Astrocyte (in vitro differentiated cells and primary cell): Measurements from ENCODE around the gene IFRD2. TPM values are rescaled to one million over a fixed set of nuclear protein-coding genes. Genes with fewer than 3 reads are reported as not detected.

ENCODE experiments used
- DNase-seq: peaks from one replicate; pipeline ENCODE4 v3.0.0-alpha.2; 2010; ENCODE audit warnings: low read depth
- FAIRE-seq: peaks from 2 replicates; lab custom pipeline; 2011; peaks lifted over from hg19 to GRCh38; lab: Jason Lieb, UNC
- H2AFZ ChIP-seq: 2 replicates; pipeline ENCODE4 v1.6.0; 2012; ENCODE audit warnings: low read depth, low read length, inconsistent platforms
- H3K27ac ChIP-seq: 2 replicates; pipeline ENCODE4 v1.5.1; 2011; ENCODE audit warnings: low read depth, low read length, inconsistent platforms
- H3K27me3 ChIP-seq: 2 replicates; pipeline ENCODE4 v1.6.0; 2011; ENCODE audit warnings: low read length, inconsistent platforms; ENCODE audit not compliant: insufficient read depth
- H3K36me3 ChIP-seq: 2 replicates; pipeline ENCODE4 v1.5.1; 2011; ENCODE audit warnings: low read length, inconsistent platforms; ENCODE audit not compliant: insufficient read depth
- H3K4me1 ChIP-seq: 2 replicates; pipeline ENCODE4 v1.5.1; 2011; ENCODE audit warnings: low read length, inconsistent platforms; ENCODE audit not compliant: insufficient read depth
- H3K4me2 ChIP-seq: 2 replicates; pipeline ENCODE4 v1.6.0; 2012; ENCODE audit warnings: low read length, inconsistent platforms
- H3K4me3 ChIP-seq: 2 replicates; pipeline ENCODE4 v1.5.1; 2011; ENCODE audit warnings: low read depth, mild to moderate bottlenecking, low read length, inconsistent platforms; ENCODE audit not compliant: insufficient read depth
- H3K79me2 ChIP-seq: 2 replicates; pipeline ENCODE4 v1.6.0; 2012; ENCODE audit warnings: mild to moderate bottlenecking, low read length, inconsistent platforms; ENCODE audit not compliant: insufficient read depth
- H3K9ac ChIP-seq: 2 replicates; pipeline ENCODE4 v1.6.0; 2012; ENCODE audit warnings: mild to moderate bottlenecking, low read length, inconsistent platforms
- H3K9me3 ChIP-seq: 2 replicates; pipeline ENCODE4 v1.5.1; 2012; ENCODE audit warnings: low read depth, mild to moderate bottlenecking, low read length, inconsistent platforms; ENCODE audit not compliant: insufficient read depth
- H4K20me1 ChIP-seq: 2 replicates; pipeline ENCODE4 v1.6.0; 2012; ENCODE audit warnings: low read length, inconsistent platforms; ENCODE audit not compliant: insufficient read depth
- H3K27ac Mint-ChIP-seq: one replicate; pipeline ENCODE4 v1.8.0; 2021; ENCODE audit warnings: mild to moderate bottlenecking, mixed read lengths; ENCODE audit not compliant: unreplicated experiment
- H3K27me3 Mint-ChIP-seq: one replicate; pipeline ENCODE4 v1.8.0; 2021; ENCODE audit warnings: low read depth, mixed read lengths; ENCODE audit not compliant: unreplicated experiment
- H3K36me3 Mint-ChIP-seq: one replicate; pipeline ENCODE4 v1.8.0; 2021; ENCODE audit warnings: low read depth, mixed read lengths; ENCODE audit not compliant: unreplicated experiment
- H3K4me1 Mint-ChIP-seq: one replicate; pipeline ENCODE4 v1.8.0; 2021; ENCODE audit warnings: low read depth, mixed read lengths; ENCODE audit not compliant: unreplicated experiment
- H3K4me3 Mint-ChIP-seq: one replicate; pipeline ENCODE4 v1.8.0; 2021; ENCODE audit warnings: mild to moderate bottlenecking, moderate library complexity, mixed read lengths; ENCODE audit not compliant: unreplicated experiment
- H3K9me3 Mint-ChIP-seq: one replicate; pipeline ENCODE4 v1.8.0; 2021; ENCODE audit warnings: mild to moderate bottlenecking, mixed read lengths; ENCODE audit not compliant: unreplicated experiment
- CTCF ChIP-seq: IDR thresholded peaks from 2 replicates; pipeline ENCODE4 v1.5.1; 2011; ENCODE audit warnings: low read depth, mild to moderate bottlenecking, inconsistent platforms, low read length, moderate library complexity; ENCODE audit not compliant: insufficient read depth
- EZH2 ChIP-seq: IDR thresholded peaks from 2 replicates; pipeline ENCODE4 v1.6.1; 2012; ENCODE audit warnings: mild to moderate bottlenecking, low read length, inconsistent platforms; ENCODE audit not compliant: insufficient read depth
- total RNA-seq: library from RNA; stranded (reverse); gene quantifications from 2 replicates; pipeline ENCODE4 v1.2.1, GENCODE V29; 2021

The IFRD2 gene
- total RNA-seq, 1 donor from 2014 or later = 66.8 TPM

DNA sequence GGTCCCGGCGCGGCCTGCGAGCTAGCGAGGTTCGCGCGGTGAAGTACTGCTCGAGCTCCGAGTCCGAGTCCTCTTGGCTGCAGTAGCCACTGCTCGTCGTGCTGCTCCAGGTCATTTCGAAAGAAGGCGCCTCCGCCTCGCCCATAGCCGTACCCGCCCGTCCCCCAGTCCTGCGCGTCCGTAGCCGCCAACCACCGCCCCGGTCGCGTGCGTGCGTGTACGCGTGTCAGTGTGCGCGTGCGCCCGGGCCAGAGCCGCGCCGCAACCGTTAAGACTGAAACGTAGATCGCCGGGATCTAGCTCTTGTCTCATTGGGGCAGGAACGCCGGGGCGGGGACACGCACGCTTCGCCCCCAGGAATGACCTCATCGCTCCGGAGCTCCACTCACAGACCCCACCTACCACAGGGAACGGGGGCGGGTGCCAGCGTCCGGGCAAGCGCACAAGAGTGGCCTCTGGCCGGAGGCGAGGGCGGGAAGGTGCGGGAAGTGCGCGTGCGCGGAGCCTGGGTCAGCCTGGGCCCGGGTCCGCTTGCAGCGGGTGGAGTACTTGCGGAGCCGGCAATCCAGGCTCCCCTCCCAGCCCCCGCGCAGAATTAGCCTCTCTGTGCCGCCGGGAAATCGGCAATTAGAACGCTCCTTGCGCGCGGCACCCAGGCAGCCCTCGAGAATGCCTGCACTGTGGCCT, 45.1 kb upstream of the IFRD2 start:
- Histone ChIP-seq H3K36me3 (no peaks in the 10 kb centered on the region), H3K4me3 (peak overlapping the region; percentile 92), H2AFZ (peak overlapping the region; percentile 83), H3K4me1 (peaks cover 40% of the 10 kb centered on the region), H3K4me2 (peak overlapping the region; percentile 94), H3K27ac (peak overlapping the region; percentile 92), H3K27me3 (no peaks in the 10 kb centered on the region), H3K9me3 (no peaks in the 10 kb centered on the region), H3K9ac (peak overlapping the region; percentile 97), H4K20me1 (peaks cover 41% of the 10 kb centered on the region), H3K79me2 (peaks cover 47% of the 10 kb centered on the region)
- Mint-ChIP-seq H3K36me3 (peaks cover 1% of the 10 kb centered on the region), H3K9me3 (peaks cover 4% of the 10 kb centered on the region), H3K4me1 (peaks cover 26% of the 10 kb centered on the region), H3K27me3 (peaks cover 16% of the 10 kb centered on the region), H3K27ac (peak overlapping the region; percentile 97), H3K4me3 (peak overlapping the region; percentile 94)
- FAIRE-seq (peak; percentile 56), DNase-seq (peak; percentile 97)
- TF ChIP-seq EZH2 (no peak), CTCF (no peak)

- H3K9me3 ChIP-seq = no peaks in the 10 kb centered on the region
- H3K27ac ChIP-seq = peak overlapping the region; percentile 92
- H4K20me1 ChIP-seq = peaks cover 48% of the 10 kb centered on the region
- TF ChIP-seq EZH2 = no peak
- TF ChIP-seq CTCF = no peak
- no peak for FAIRE-seq
- peak overlapping the region; percentile 92 for H3K4me3 ChIP-seq
- Mint-ChIP-seq H3K4me1 (peaks cover 26% of the 10 kb centered on the region), H3K4me3 (peak overlapping the region; percentile 97), H3K27me3 (peaks cover 9% of the 10 kb centered on the region), H3K27ac (peak overlapping the region; percentile 97), H3K36me3 (peaks cover 1% of the 10 kb centered on the region), H3K9me3 (peaks cover 3% of the 10 kb centered on the region)
- peak overlapping the region; percentile 72 for H2AFZ ChIP-seq
- H3K4me1 ChIP-seq = peaks cover 40% of the 10 kb centered on the region
- peaks cover 54% of the 10 kb centered on the region for H3K79me2 ChIP-seq
- H3K36me3 ChIP-seq = peaks cover 6% of the 10 kb centered on the region
- peak overlapping the region; percentile 97 for H3K9ac ChIP-seq
- no peak for DNase-seq
- H3K27me3 ChIP-seq = no peaks in the 10 kb centered on the region
- peak overlapping the region; percentile 94 for H3K4me2 ChIP-seq
These were observed 44.4 kb upstream of the IFRD2 start for GRCh38 chr3:50336452-50337174.
